Stimulated activated CD4-positive, alpha-beta T cell treated with anti-CD3 and anti-CD28 coated beads, TNF-alpha, amount 100 ng/mL, for 48 hours (primary cell): Measurements from ENCODE around the gene HK2.
"Not testable (repeated sequence)": the region's sequence is repeated elsewhere in the genome, so short reads cannot be mapped to it uniquely, and the experiment has no call there.

ENCODE experiments used
- DNase-seq, 3 donors: peaks; one replicate each; pipeline ENCODE4 v3.0.0-alpha.2; 2020; ENCODE audit warnings: low read depth in 3 of 3

The HK2 gene

GRCh38 chr2:74834792-74835755 lies 1.1 kb downstream of the HK2 start:
- DNase-seq: peak; percentile 51 to 65 (median 62)

- no peak for DNase-seq
Observed at GRCh38 chr2:74835831-74836674, 2.1 kb downstream of the HK2 start.

- no peak for DNase-seq
Observed at GRCh38 chr2:74836675-74837401, 2.9 kb downstream of the HK2 start.

- DNase-seq: no peak
Observed at GRCh38 chr2:74841641-74842040, 7.7 kb downstream of the HK2 start.

- DNase-seq: no peak
Observed at GRCh38 chr2:74843433-74843832, 9.5 kb downstream of the HK2 start.

- no peak for DNase-seq
Observed at GRCh38 chr2:74843899-74844298, 10.0 kb downstream of the HK2 start.

GRCh38 chr2:74844752-74845151 lies 10.8 kb downstream of the HK2 start:
- DNase-seq: no peak

GRCh38 chr2:74845217-74845751 lies 11.4 kb downstream of the HK2 start:
- DNase-seq: no peak

GRCh38 chr2:74845991-74846390 lies 12.1 kb downstream of the HK2 start:
- DNase-seq: no peak

GRCh38 chr2:74846481-74846880 lies 12.6 kb downstream of the HK2 start:
- no peak for DNase-seq

- DNase-seq: no peak
Observed at GRCh38 chr2:74847070-74847858, 13.3 kb downstream of the HK2 start.

- DNase-seq: no peak
Observed at GRCh38 chr2:74849228-74849892, 15.4 kb downstream of the HK2 start.

GRCh38 chr2:74850496-74851190 lies 16.7 kb downstream of the HK2 start:
- DNase-seq: no peak

GRCh38 chr2:74851191-74851566 lies 17.3 kb downstream of the HK2 start:
- DNase-seq: no peak

GRCh38 chr2:74853360-74853759 lies 19.4 kb downstream of the HK2 start:
- not testable (repeated sequence) for DNase-seq

- no peak for DNase-seq
Observed at GRCh38 chr2:74854401-74854800, 20.5 kb downstream of the HK2 start.

- DNase-seq: not testable (repeated sequence)
Observed at GRCh38 chr2:74855114-74855707, 21.3 kb downstream of the HK2 start.

GRCh38 chr2:74856004-74856578 lies 22.2 kb downstream of the HK2 start:
- no peak for DNase-seq

- no peak for DNase-seq
Observed at GRCh38 chr2:74856599-74856998, 22.7 kb downstream of the HK2 start.
